K562 treated with DMSO at 1 percent for 4 hours (cell line): Measurements from ENCODE around the gene NEMP2. TPM values are rescaled to one million over a fixed set of nuclear protein-coding genes. Genes with fewer than 3 reads are reported as not detected.

Experiments
- total RNA-seq: library from RNA; unstranded; fragments of 300-600 nt; gene quantifications from 2 replicates; pipeline ENCODE4 v1.2.3, GENCODE V29; 2022; ENCODE audit not compliant: insufficient read depth

The NEMP2 gene
- 0.98 and 1.1 TPM in 2 replicates for total RNA-seq

GRCh38 chr2:190534310-190535120 lies at the start of gene NEMP2:
TSS of gene NEMP2 (minus strand) at chr2:190534722. CDS start at chr2:190534655, 67 bp downstream.

Other genes starting within 250 kb of the NEMP2 start
- 9.7 and 15.0 TPM in 2 replicates for gene HIBCH, start 214.9 kb downstream of the NEMP2 start, total RNA-seq
- 2.1 and 2.5 TPM in 2 replicates for gene INPP1, start 191.1 kb downstream of the NEMP2 start, total RNA-seq
- gene MFSD6, start 126.4 kb downstream of the NEMP2 start, total RNA-seq, result 6.2 and 12.0 TPM in 2 replicates
- gene NAB1, start 114.4 kb upstream of the NEMP2 start, total RNA-seq, result 10.7 and 12.5 TPM in 2 replicates